H1 (cell line): Measurements from ENCODE around the gene CCDC88C. TPM values are rescaled to one million over a fixed set of nuclear protein-coding genes. Genes with fewer than 3 reads are reported as not detected.

Experiments used
- CTCF ChIA-PET: fragments of 300-600 bp; sonication (Branson Sonifier 250); formaldehyde crosslinking; loops from one replicate; lab custom pipeline; 2021; ENCODE audit not compliant: partially characterized antibody; lab: Charles Lee
- POLR2A ChIA-PET: fragments of 300-600 bp; sonication (Branson Sonifier 250); formaldehyde crosslinking; loops from one replicate; lab custom pipeline; 2021; ENCODE audit warnings: inconsistent platforms; ENCODE audit not compliant: partially characterized antibody; lab: Charles Lee
- DNase-seq, 2 experiments: peaks; one replicate each; pipeline versions ENCODE4 v3.0.0 to v3.0.0-alpha.2; 2010 to 2022; ENCODE audit warnings: low spot score in 2 of 2, low read depth in 1 of 2, mixed read lengths in 1 of 2
- FAIRE-seq: peaks from 2 replicates; lab custom pipeline; 2011; peaks lifted over from hg19 to GRCh38; lab: Jason Lieb, UNC
- H2AFZ ChIP-seq: 2 replicates; pipeline ENCODE4 v1.8.1; 2012; ENCODE audit warnings: low read length, inconsistent platforms
- H2AK5ac ChIP-seq: 2 replicates; pipeline ENCODE4 v1.6.1; 2013; ENCODE audit warnings: low read depth, low read length
- H2BK120ac ChIP-seq: replicated peaks from 2 replicates; pipeline ENCODE3; 2013; ENCODE audit warnings: low read depth, low read length, inconsistent platforms
- H2BK12ac ChIP-seq: 2 replicates; pipeline ENCODE4 v1.6.1; 2013; ENCODE audit warnings: low read depth, low read length
- H2BK15ac ChIP-seq: 2 replicates; pipeline ENCODE4 v1.6.1; 2013; ENCODE audit warnings: low read length
- H2BK20ac ChIP-seq: 2 replicates; pipeline ENCODE4 v1.6.1; 2013; ENCODE audit warnings: low read length
- H2BK5ac ChIP-seq: 2 replicates; pipeline ENCODE4 v1.6.1; 2013; ENCODE audit warnings: low read depth, low read length
- H3K14ac ChIP-seq: 2 replicates; pipeline ENCODE4 v1.6.1; 2013; ENCODE audit warnings: inconsistent platforms; ENCODE audit not compliant: insufficient read length
- H3K18ac ChIP-seq: 2 replicates; pipeline ENCODE4 v1.6.1; 2013; ENCODE audit warnings: low read length; ENCODE audit errors: extremely low read depth
- H3K23ac ChIP-seq: 2 replicates; pipeline ENCODE4 v1.6.1; 2013; ENCODE audit warnings: inconsistent platforms; ENCODE audit not compliant: insufficient read length
- H3K23me2 ChIP-seq: 2 replicates; pipeline ENCODE4 v1.6.1; 2013; ENCODE audit warnings: low read depth, low read length
- H3K27ac ChIP-seq: 2 replicates; pipeline ENCODE4 v1.6.1; 2011; ENCODE audit warnings: low read depth, low read length, inconsistent platforms
- H3K27me3 ChIP-seq, 4 experiments: replicated peaks in 1 of 4; 1 replicate in 1 of 4; 2 replicates in 3 of 4; pipeline versions ENCODE4 v1.6.1 to v1.8.1; 2011 to 2013; ENCODE audit warnings: low read length in 3 of 4, mild to moderate bottlenecking in 3 of 4, inconsistent platforms in 2 of 4, mixed read lengths in 2 of 4, moderate library complexity in 1 of 4; ENCODE audit not compliant: control insufficient read depth in 3 of 4, insufficient read depth in 3 of 4; ENCODE audit errors: extremely low read depth in 1 of 4
- H3K36me3 ChIP-seq, 4 experiments: 2 replicates each; pipeline versions ENCODE4 v1.6.1 to v1.8.1; 2011 to 2013; ENCODE audit warnings: mild to moderate bottlenecking in 4 of 4, low read length in 3 of 4, moderate library complexity in 2 of 4, control low read depth in 1 of 4, inconsistent platforms in 1 of 4; ENCODE audit not compliant: insufficient read depth in 4 of 4, control insufficient read depth in 2 of 4
- H3K4ac ChIP-seq: replicated peaks from 2 replicates; pipeline ENCODE3; 2013; ENCODE audit warnings: low read length, low read depth, mixed read lengths, inconsistent platforms; ENCODE audit not compliant: insufficient read length
- H3K4me1 ChIP-seq, 4 experiments: replicated peaks in 1 of 4; 1 replicate in 1 of 4; 2 replicates in 3 of 4; pipeline versions ENCODE4 v1.6.1 to v1.8.1; 2011 to 2013; ENCODE audit warnings: low read length in 3 of 4, inconsistent platforms in 2 of 4, mixed read lengths in 1 of 4; ENCODE audit not compliant: insufficient read depth in 4 of 4, control insufficient read depth in 3 of 4
- H3K4me2 ChIP-seq, 2 experiments: 2 replicates each; pipeline versions ENCODE4 v1.6.1 to v1.8.1; 2011 to 2013; ENCODE audit warnings: low read depth in 2 of 2, low read length in 2 of 2, control low read depth in 1 of 2, inconsistent platforms in 1 of 2, mild to moderate bottlenecking in 1 of 2; ENCODE audit not compliant: insufficient read depth in 1 of 2
- H3K4me3 ChIP-seq, 4 experiments: fragments of 200-600, 300-600 bp in 1 of 4; sonication (generic), shearing (Covaris generic), sonication (Bioruptor Twin) in 1 of 4; 2 replicates each; pipeline versions ENCODE4 v1.5.1 to v1.8.1; 2011 to 2016; ENCODE audit warnings: low read length in 4 of 4, low read depth in 3 of 4, control low read depth in 2 of 4, inconsistent platforms in 2 of 4, mild to moderate bottlenecking in 2 of 4, mixed read lengths in 1 of 4, moderate library complexity in 1 of 4; ENCODE audit not compliant: insufficient read depth in 2 of 4; ENCODE audit errors: extremely low read depth in 1 of 4
- H3K56ac ChIP-seq: replicated peaks from 2 replicates; pipeline ENCODE3; 2013; ENCODE audit warnings: low read depth, mild to moderate bottlenecking, mixed read lengths, low read length, inconsistent platforms; ENCODE audit not compliant: insufficient read length
- H3K79me1 ChIP-seq: 2 replicates; pipeline ENCODE4 v1.6.1; 2013; ENCODE audit warnings: low read depth, low read length, control low read depth
- H3K79me2 ChIP-seq, 2 experiments: 2 replicates each; pipeline versions ENCODE4 v1.6.1 to v1.8.1; 2012 to 2013; ENCODE audit warnings: low read length in 2 of 2, mild to moderate bottlenecking in 2 of 2, inconsistent platforms in 1 of 2; ENCODE audit not compliant: insufficient read depth in 2 of 2, control insufficient read depth in 1 of 2
- H3K9ac ChIP-seq, 4 experiments: replicated peaks in 1 of 4; 1 replicate in 1 of 4; 2 replicates in 3 of 4; pipeline versions ENCODE4 v1.6.1 to v1.8.1; 2011 to 2013; ENCODE audit warnings: low read depth in 3 of 4, low read length in 3 of 4, control low read depth in 2 of 4, mild to moderate bottlenecking in 2 of 4, moderate library complexity in 2 of 4, inconsistent platforms in 1 of 4; ENCODE audit errors: extremely low read depth in 1 of 4
- H3K9me3 ChIP-seq, 2 experiments: 2 replicates each; pipeline versions ENCODE4 v1.6.1 to v1.8.1; 2012 to 2013; ENCODE audit warnings: mild to moderate bottlenecking in 2 of 2, moderate library complexity in 2 of 2, control low read depth in 1 of 2, inconsistent platforms in 1 of 2, low read depth in 1 of 2, low read length in 1 of 2, mixed read lengths in 1 of 2; ENCODE audit not compliant: insufficient read depth in 2 of 2
- H4K20me1 ChIP-seq, 2 experiments: replicated peaks in 1 of 2; 2 replicates each; pipeline versions ENCODE3 to v1.8.1; 2011 to 2013; ENCODE audit warnings: inconsistent platforms in 2 of 2, low read length in 2 of 2, mild to moderate bottlenecking in 1 of 2; ENCODE audit not compliant: insufficient read depth in 2 of 2, control insufficient read depth in 1 of 2
- H4K5ac ChIP-seq: 2 replicates; pipeline ENCODE4 v1.6.1; 2013; ENCODE audit warnings: low read length, low read depth, mixed read lengths, inconsistent platforms; ENCODE audit not compliant: insufficient read length
- H4K8ac ChIP-seq: 2 replicates; pipeline ENCODE4 v1.8.0; 2013; ENCODE audit warnings: mild to moderate bottlenecking, moderate library complexity, low read length, inconsistent platforms; ENCODE audit not compliant: insufficient read depth; ENCODE audit errors: extremely low read depth
- H4K91ac ChIP-seq: replicated peaks from 2 replicates; pipeline ENCODE3; 2013; ENCODE audit warnings: low read length, mixed read lengths, inconsistent platforms; ENCODE audit not compliant: insufficient read length
- RFX5 ChIP-seq: IDR thresholded peaks from 2 replicates; pipeline ENCODE4 v1.6.1; 2011; ENCODE audit warnings: low read depth, low read length, improper control_type of control experiment, borderline replicate concordance
- SIN3A ChIP-seq, 2 experiments: IDR thresholded peaks in 1 of 2; conservative IDR thresholded peaks in 1 of 2; 2 replicates each; pipeline ENCODE4 v1.6.1; 2011 to 2012; ENCODE audit warnings: low read length in 2 of 2, improper control_type of control experiment in 1 of 2, low read depth in 1 of 2, mild to moderate bottlenecking in 1 of 2
- WGBS, 2 experiments: shearing (Covaris generic) in 1 of 2; methylation state at CpG; one replicate each; pipeline versions ENCODE4 v1.1.6 to v1.1.7; 2013 to 2015; ENCODE audit warnings: low lambda C conversion rate in 2 of 2, mixed read lengths in 2 of 2, inconsistent platforms in 1 of 2, low coverage in 1 of 2, missing lambda C conversion rate in 1 of 2; ENCODE audit not compliant: insufficient replicate concordance in 2 of 2, insufficient coverage in 1 of 2, insufficient read length in 1 of 2; ENCODE audit errors: extremely low coverage in 1 of 2, missing lambda C conversion rate in 1 of 2; 5-methylcytosine and 5-hydroxymethylcytosine counted together
- polyA plus RNA-seq, 7 experiments: library from polyadenylated mRNA; depleted of rRNA in 3 of 7; stranded (reverse) in 5 of 7; unstranded in 2 of 7; fragments of >200 nt in 5 of 7; fragments of 200-250 nt in 2 of 7; gene quantifications; 1 replicate in 5 of 7; 2 replicates in 1 of 7; 4 replicates in 1 of 7; pipeline versions ENCODE4 v1.2.1 to v1.2.3, GENCODE V29; 2011 to 2013; ENCODE audit warnings: missing spikeins in 2 of 7, mixed read lengths in 2 of 7
- total RNA-seq: library from RNA; stranded (reverse); fragmentation: NEBNext Ultra II Directional; extraction: Animal tissue kit (Norgen Biotek cat#: 25700); gene quantifications from 2 replicates; pipeline ENCODE4 v1.2.1, GENCODE V29; 2021

The CCDC88C gene
- total and polyA plus RNA-seq, 2 of the 8 experiments (the other 6 are each of a cell fraction or from before 2014, with no cell fraction given) = 10.3 to 57.7 TPM

GRCh38 chr14:91415794-91416743, 1.6 kb downstream of the CCDC88C start:
- peak overlapping the region; percentile 66; the same call in 1 of the 2 replicates for H2AK5ac ChIP-seq
- no peak overlapping the region for H3K23ac ChIP-seq
- peak overlapping the region; percentile 82 for H2BK15ac ChIP-seq
- H3K18ac ChIP-seq = peak overlapping the region; percentile 42; the same call in 1 of the 2 replicates
- no peak overlapping the region for H2BK120ac ChIP-seq
- H3K79me1 ChIP-seq = peaks cover 3% of the 10 kb centered on the region; the same call in 1 of the 2 replicates
- peak overlapping the region; percentile 16 for H4K91ac ChIP-seq
- no peak for FAIRE-seq
- H4K20me1 ChIP-seq = peaks cover 0 to 6% of the 10 kb centered on the region in 2 experiments
- no peak overlapping the region for H3K14ac ChIP-seq
- no peak overlapping the region for H4K8ac ChIP-seq
- H3K23me2 ChIP-seq = peaks cover 19% of the 10 kb centered on the region
- ChIA-PET POLR2A (interaction anchor here (0.8 to 7.0 kb wide), 12 partner anchors 9 to 302 kb away, joined by 3 to 66 read pairs (median 4); partner anchors contain the start of gene DGLUCY), CTCF (interaction anchor here (0.6 to 10.0 kb wide), 10 partner anchors 8 to 690 kb away, joined by 3 to 135 read pairs (median 4); partner anchors contain the start of gene ATXN3)
- H3K4ac ChIP-seq = peak overlapping the region; percentile 33
- peak overlapping the region; percentile 18; the same call in 1 of the 2 replicates for H2BK20ac ChIP-seq
- peaks cover 8 to 47% of the 10 kb centered on the region in 2 experiments for H3K79me2 ChIP-seq
- H3K36me3 ChIP-seq = no peaks in the 10 kb centered on the region
- TF ChIP-seq SIN3A (conservative IDR thresholded peaks at IDR 0.05 in 1 of 2, IDR thresholded peaks at IDR 0.05 in 1 of 2; ENCODE audit: low read depth in 1 of 2, low read length in 2 of 2) (0 out of 4 replicates have a peak, but pooled peaks of 1 of the 2 experiments have one; percentile 31), RFX5 (no peak)
- TF ChIP-seq, all 59 proteins: peak for 1
- Histone ChIP-seq H3K9me3 (no peaks in the 10 kb centered on the region), H2AFZ (no peak overlapping the region), H2BK12ac (peak overlapping the region; percentile 2; the same call in 1 of the 2 replicates), H3K4me2 (peak overlapping the region; percentile 82 to 87), H3K4me1 (peaks cover 7 to 30% (median 18%) of the 10 kb centered on the region in 4 experiments; a peak in 6 of 7 replicates), H3K56ac (no peak overlapping the region), H4K5ac (no peak overlapping the region), H3K4me3 (peak overlapping the region; percentile 82 to 92 (median 86)), H3K27ac (no peak overlapping the region), H3K27me3 (peaks cover 0 to 6% (median 3%) of the 10 kb centered on the region in 4 experiments; a peak in 2 of 7 replicates), H3K9ac (peak overlapping the region in 3 of 4 experiments; percentile 1 to 47 (median 5); a peak in 2 of 7 replicates), H2BK5ac (peak overlapping the region; percentile 19; the same call in 1 of the 2 replicates)
- DNase-seq = no peak
- 30% methylated on average over 18 of the region's 18 CpGs; no CpG with 5 or more reads in 1 of the 2 experiments for WGBS, 2 experiments
